Endothelial cell of umbilical vein (primary cell): ENCODE results near the gene OR10A2. TPM values are rescaled to one million over a fixed set of nuclear protein-coding genes. Genes with fewer than 3 reads are reported as not detected.

Experiments used
- BruUV-seq: library from RNA; stranded (reverse); fragments of 400-500 nt; replicated peaks from 2 replicates; lab custom pipeline; 2021; lab: Mats Ljungman, UMichigan
- CTCF ChIA-PET: fragments of 300-600, 350-600 bp; sonication (Branson Sonifier 250); formaldehyde crosslinking; loops from one replicate; lab custom pipeline; 2021; ENCODE audit warnings: antibody characterized with exemption, inconsistent platforms; lab: Charles Lee
- POLR2A ChIA-PET: fragments of 300-600, 350-600 bp; sonication (Branson Sonifier 250); formaldehyde crosslinking; loops from one replicate; lab custom pipeline; 2021; ENCODE audit warnings: antibody characterized with exemption, inconsistent platforms; lab: Charles Lee
- DNase-seq: peaks from one replicate; pipeline ENCODE4 v3.0.0-alpha.2; 2011; ENCODE audit warnings: low read depth, low spot score
- FAIRE-seq: peaks from 2 replicates; lab custom pipeline; 2011; peaks lifted over from hg19 to GRCh38; lab: Jason Lieb, UNC
- H2AFZ ChIP-seq: 2 replicates; pipeline ENCODE4 v1.6.0; 2012; ENCODE audit warnings: low read depth, low read length, control low read depth, inconsistent platforms
- H3K27ac ChIP-seq: 2 replicates; pipeline ENCODE4 v1.5.1; 2011; ENCODE audit warnings: low read depth, mild to moderate bottlenecking, control low read depth, low read length, moderate library complexity; ENCODE audit not compliant: insufficient read depth
- H3K27me3 ChIP-seq, 2 experiments: 2 replicates each; pipeline versions ENCODE4 v1.6.0 to v1.6.1; 2011; ENCODE audit warnings: low read length in 2 of 2, mixed read lengths in 1 of 2; ENCODE audit not compliant: control insufficient read depth in 2 of 2, insufficient read depth in 2 of 2
- H3K36me3 ChIP-seq, 2 experiments: 2 replicates in 1 of 2; 3 replicates in 1 of 2; pipeline ENCODE4 v1.5.1; 2011; ENCODE audit warnings: low read length in 2 of 2, mild to moderate bottlenecking in 1 of 2, moderate library complexity in 1 of 2; ENCODE audit not compliant: control insufficient read depth in 2 of 2, insufficient read depth in 2 of 2; ENCODE audit errors: extremely low read depth in 1 of 2
- H3K4me1 ChIP-seq: 3 replicates; pipeline ENCODE4 v1.5.1; 2011; ENCODE audit warnings: mild to moderate bottlenecking, low read length; ENCODE audit not compliant: control insufficient read depth, insufficient read depth; ENCODE audit errors: extremely low read depth
- H3K4me2 ChIP-seq: 2 replicates; pipeline ENCODE4 v1.6.1; 2011; ENCODE audit warnings: low read length, control low read depth, mixed read lengths; ENCODE audit not compliant: insufficient read depth
- H3K4me3 ChIP-seq, 3 experiments: fragments of 200-600 bp in 1 of 3; sonication (generic), shearing (Covaris generic) in 1 of 3; replicated peaks in 1 of 3; 2 replicates each; pipeline ENCODE4 v1.5.1; 2011 to 2016; ENCODE audit warnings: control low read depth in 3 of 3, low read length in 3 of 3, mild to moderate bottlenecking in 2 of 3, inconsistent platforms in 1 of 3, low read depth in 1 of 3, moderate library complexity in 1 of 3; ENCODE audit not compliant: insufficient read depth in 1 of 3
- H3K79me2 ChIP-seq: 2 replicates; pipeline ENCODE4 v1.6.0; 2012; ENCODE audit warnings: low read length, inconsistent platforms; ENCODE audit not compliant: control insufficient read depth, insufficient read depth
- H3K9ac ChIP-seq: replicated peaks from 2 replicates; pipeline ENCODE3; 2011; ENCODE audit warnings: low read length, control low read depth; ENCODE audit not compliant: insufficient read depth; ENCODE audit errors: extremely low read depth
- H3K9me1 ChIP-seq: replicated peaks from 3 replicates; pipeline ENCODE4 v1.6.0; 2011; ENCODE audit warnings: mild to moderate bottlenecking, low read length; ENCODE audit not compliant: control insufficient read depth, insufficient read depth; ENCODE audit errors: extremely low read depth
- H3K9me3 ChIP-seq: replicated peaks from 2 replicates; pipeline ENCODE4 v1.5.1; 2012; ENCODE audit warnings: low read length, inconsistent platforms; ENCODE audit not compliant: control insufficient read depth, insufficient read depth
- H4K20me1 ChIP-seq: replicated peaks from 2 replicates; pipeline ENCODE3; 2011; ENCODE audit warnings: mild to moderate bottlenecking, low read length; ENCODE audit not compliant: control insufficient read depth, insufficient read depth; ENCODE audit errors: extremely low read depth
- EZH2 ChIP-seq: IDR thresholded peaks from 2 replicates; pipeline ENCODE4 v1.6.1; 2012; ENCODE audit warnings: borderline replicate concordance, low read depth, mild to moderate bottlenecking, moderate library complexity, low read length, inconsistent platforms; ENCODE audit not compliant: severe bottlenecking
- FOS ChIP-seq: IDR thresholded peaks from 2 replicates; pipeline ENCODE4 v1.6.1; 2011; ENCODE audit warnings: mild to moderate bottlenecking, low read length, moderate library complexity, borderline replicate concordance; ENCODE audit not compliant: insufficient read depth
- GATA2 ChIP-seq: IDR thresholded peaks from 2 replicates; pipeline ENCODE4 v1.7.0; 2011; ENCODE audit warnings: low read depth, mild to moderate bottlenecking, moderate library complexity, mixed read lengths, low read length; ENCODE audit not compliant: insufficient read length, insufficient read depth
- JUN ChIP-seq: IDR thresholded peaks from 2 replicates; pipeline ENCODE4 v1.6.1; 2011; ENCODE audit warnings: borderline replicate concordance, low read depth; ENCODE audit not compliant: insufficient read length, insufficient read depth
- MAX ChIP-seq: IDR thresholded peaks from 2 replicates; pipeline ENCODE4 v1.6.1; 2011; ENCODE audit not compliant: insufficient read depth, insufficient read length
- MYC ChIP-seq: IDR thresholded peaks from one replicate; pipeline ENCODE4 v1.6.1; 2011; ENCODE audit warnings: mild to moderate bottlenecking, low read depth, low read length
- POLR2A ChIP-seq: IDR thresholded peaks from 2 replicates; pipeline ENCODE4 v1.6.1; 2012; ENCODE audit warnings: low read depth, mild to moderate bottlenecking, control low read depth, low read length
- POLR2AphosphoS5 ChIP-seq: IDR thresholded peaks from 2 replicates; pipeline ENCODE4 v1.6.1; 2012; ENCODE audit warnings: low read depth, mild to moderate bottlenecking, control low read depth, low read length, moderate library complexity; ENCODE audit not compliant: insufficient read depth
- dilution Hi-C: fragments of 300-500 bp; cut with MboI; formaldehyde crosslinking; loops from one replicate; pipeline ENCODE4 v1.15.0; 2019; ENCODE audit warnings: low sequenced_read_pairs; ENCODE audit not compliant: extremely low pct_ligation_motif_present
- intact Hi-C: fragments of 100-400 bp; cut with micrococcal nuclease; formaldehyde crosslinking; loops from one replicate; pipeline ENCODE4 v1.10.0; 2022
- polyA plus RNA-seq, 4 experiments: library from polyadenylated mRNA; depleted of rRNA in 3 of 4; stranded (reverse) in 3 of 4; unstranded in 1 of 4; fragments of >200 nt; gene quantifications; 2 replicates each; pipeline versions ENCODE4 v1.2.1 to v1.2.3, GENCODE V29; 2011 to 2012; ENCODE audit warnings: missing spikeins in 1 of 4
- total RNA-seq: library from RNA; stranded (reverse); gene quantifications from 2 replicates; pipeline ENCODE4 v1.2.3, GENCODE V29; 2021
- TF ChIP-seq, protein P1 (sequence below), 2 donors: IDR thresholded peaks; 1 replicate in 1 of 2; 2 replicates in 1 of 2; pipeline ENCODE4 v1.5.1; 2011; ENCODE audit warnings: low read length in 2 of 2, mild to moderate bottlenecking in 2 of 2, moderate library complexity in 2 of 2, control low read depth in 1 of 2, inconsistent platforms in 1 of 2, low read depth in 1 of 2; ENCODE audit not compliant: insufficient read depth in 1 of 2; ENCODE audit errors: extremely low read depth in 1 of 2

Gene OR10A2
- total and polyA plus RNA-seq, 2 donors (not counting 3 experiments of a cell fraction or from before 2014, with no cell fraction given), result not detected

DNA sequence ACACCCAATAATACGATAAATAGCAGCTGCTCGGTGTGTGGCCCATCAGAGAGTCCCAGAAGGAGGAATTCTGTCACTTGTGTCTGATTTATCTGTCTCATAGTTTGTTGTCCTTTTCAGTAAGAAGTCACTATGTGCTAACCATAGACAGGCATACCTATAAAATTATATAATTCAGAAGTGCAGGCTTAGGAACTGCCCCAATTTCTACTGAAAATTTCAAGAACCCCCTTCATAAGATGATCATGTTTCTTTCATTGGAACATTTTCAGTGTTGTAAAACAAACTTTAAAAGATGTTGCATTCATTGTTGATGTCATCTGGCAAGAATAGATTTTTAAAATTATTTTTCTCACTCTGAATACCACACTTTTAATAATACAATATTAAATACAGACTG is 29.5 kb downstream of the OR10A2 start, which contains the start of gene OR2D2:
OR2D2 (minus strand) TSS at position 101 of the 400 bp plus-strand sequence; CDS start at position 101, 0 bp downstream.
- no peaks in the 10 kb centered on the region for H3K4me1 ChIP-seq
- DNase-seq, result no peak
- no peak for FAIRE-seq
- BruUV-seq, result no TSS peak
- no peaks in the 10 kb centered on the region for H4K20me1 ChIP-seq
- dilution Hi-C loops, result no loop called here
- no peak within 1 kb of the TSS for H2AFZ ChIP-seq
- H3K4me3 ChIP-seq, result no peak within 1 kb of the TSS
- H3K9ac ChIP-seq, result no peak within 1 kb of the TSS
- no peak within 1 kb of the TSS for H3K27ac ChIP-seq
- H3K36me3 ChIP-seq, result no peaks in the 10 kb centered on the region
- ChIA-PET CTCF (no interaction called here), POLR2A (no interaction called here)
- H3K9me3 ChIP-seq, result no peaks in the 10 kb centered on the region
- H3K79me2 ChIP-seq, result no peaks in the 10 kb centered on the region
- no peak within 1 kb of the TSS for H3K4me2 ChIP-seq
- no peaks in the 10 kb centered on the region for H3K9me1 ChIP-seq
- TF ChIP-seq EZH2 (no peak), POLR2A (no peak), POLR2AphosphoS5 (no peak), FOS (no peak), JUN (no peak), MYC (no peak), GATA2 (no peak), MAX (no peak)
- TF ChIP-seq, protein P1, sequence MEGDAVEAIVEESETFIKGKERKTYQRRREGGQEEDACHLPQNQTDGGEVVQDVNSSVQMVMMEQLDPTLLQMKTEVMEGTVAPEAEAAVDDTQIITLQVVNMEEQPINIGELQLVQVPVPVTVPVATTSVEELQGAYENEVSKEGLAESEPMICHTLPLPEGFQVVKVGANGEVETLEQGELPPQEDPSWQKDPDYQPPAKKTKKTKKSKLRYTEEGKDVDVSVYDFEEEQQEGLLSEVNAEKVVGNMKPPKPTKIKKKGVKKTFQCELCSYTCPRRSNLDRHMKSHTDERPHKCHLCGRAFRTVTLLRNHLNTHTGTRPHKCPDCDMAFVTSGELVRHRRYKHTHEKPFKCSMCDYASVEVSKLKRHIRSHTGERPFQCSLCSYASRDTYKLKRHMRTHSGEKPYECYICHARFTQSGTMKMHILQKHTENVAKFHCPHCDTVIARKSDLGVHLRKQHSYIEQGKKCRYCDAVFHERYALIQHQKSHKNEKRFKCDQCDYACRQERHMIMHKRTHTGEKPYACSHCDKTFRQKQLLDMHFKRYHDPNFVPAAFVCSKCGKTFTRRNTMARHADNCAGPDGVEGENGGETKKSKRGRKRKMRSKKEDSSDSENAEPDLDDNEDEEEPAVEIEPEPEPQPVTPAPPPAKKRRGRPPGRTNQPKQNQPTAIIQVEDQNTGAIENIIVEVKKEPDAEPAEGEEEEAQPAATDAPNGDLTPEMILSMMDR (IDR thresholded peaks at IDR 0.05; ENCODE audit: extremely low read depth in 1 of 2, insufficient read depth in 1 of 2, low read depth in 1 of 2, low read length in 2 of 2), result no peak
- no peaks in the 10 kb centered on the region for H3K27me3 ChIP-seq
- intact Hi-C loops, result no loop called here
